Lower leg skin (tissue), 4 donors: Measurements from ENCODE around the gene ABCC8. TPM values are rescaled to one million over a fixed set of nuclear protein-coding genes. Genes with fewer than 3 reads are reported as not detected.

Source experiments
- DNase-seq, 2 donors: peaks; one replicate each; pipeline ENCODE4 v3.0.0-alpha.2; 2019; ENCODE audit warnings: low spot score in 2 of 2
- H3K4me3 ChIP-seq: fragments of 200-600 bp; sonication (generic); 2 replicates; pipeline ENCODE4 v1.5.1; 2017; ENCODE audit warnings: mild to moderate bottlenecking, low read depth; ENCODE audit not compliant: poor library complexity, severe bottlenecking
- POLR2A ChIP-seq, 2 donors: fragments of 450-650 bp; IDR thresholded peaks; one replicate each; pipeline ENCODE4 v1.6.1; 2016 to 2017; ENCODE audit warnings: antibody characterized with exemption in 2 of 2, mild to moderate bottlenecking in 1 of 2, moderate library complexity in 1 of 2
- WGBS, 2 donors: methylation state at CpG; one replicate each; pipeline ENCODE4 v1.1.5; 2018; 5-methylcytosine and 5-hydroxymethylcytosine counted together
- intact Hi-C: fragments of 100-400 bp; cut with DNase I; formaldehyde crosslinking; loops from one replicate; pipeline ENCODE4 v1.15.0; 2023; ENCODE audit warnings: low total_unique reads
- total RNA-seq, 4 donors: library from RNA; depleted of rRNA; stranded (reverse); fragments of >200 nt; gene quantifications; one replicate each; pipeline ENCODE4 v1.1.0, GENCODE V29; 2016
- TF ChIP-seq, protein P1 (sequence below), 3 donors: fragments of 450-650 bp; IDR thresholded peaks; one replicate each; pipeline ENCODE4 v1.5.1; 2016; ENCODE audit warnings: antibody characterized with exemption in 3 of 3, mild to moderate bottlenecking in 3 of 3, moderate library complexity in 2 of 3

The ABCC8 gene
- total RNA-seq, 4 donors from 2014 or later, result 0.11 to 0.34 (median 0.26) TPM; not detected in 1

- intact Hi-C loops, result no loop called here
- WGBS, 2 donors, result 90 to 95% methylated on average over 20 of the region's 20 CpGs
- DNase-seq, result no peak
- TF ChIP-seq, protein P1, sequence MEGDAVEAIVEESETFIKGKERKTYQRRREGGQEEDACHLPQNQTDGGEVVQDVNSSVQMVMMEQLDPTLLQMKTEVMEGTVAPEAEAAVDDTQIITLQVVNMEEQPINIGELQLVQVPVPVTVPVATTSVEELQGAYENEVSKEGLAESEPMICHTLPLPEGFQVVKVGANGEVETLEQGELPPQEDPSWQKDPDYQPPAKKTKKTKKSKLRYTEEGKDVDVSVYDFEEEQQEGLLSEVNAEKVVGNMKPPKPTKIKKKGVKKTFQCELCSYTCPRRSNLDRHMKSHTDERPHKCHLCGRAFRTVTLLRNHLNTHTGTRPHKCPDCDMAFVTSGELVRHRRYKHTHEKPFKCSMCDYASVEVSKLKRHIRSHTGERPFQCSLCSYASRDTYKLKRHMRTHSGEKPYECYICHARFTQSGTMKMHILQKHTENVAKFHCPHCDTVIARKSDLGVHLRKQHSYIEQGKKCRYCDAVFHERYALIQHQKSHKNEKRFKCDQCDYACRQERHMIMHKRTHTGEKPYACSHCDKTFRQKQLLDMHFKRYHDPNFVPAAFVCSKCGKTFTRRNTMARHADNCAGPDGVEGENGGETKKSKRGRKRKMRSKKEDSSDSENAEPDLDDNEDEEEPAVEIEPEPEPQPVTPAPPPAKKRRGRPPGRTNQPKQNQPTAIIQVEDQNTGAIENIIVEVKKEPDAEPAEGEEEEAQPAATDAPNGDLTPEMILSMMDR (IDR thresholded peaks at IDR 0.05), result no peak
- no peak for TF ChIP-seq POLR2A (IDR thresholded peaks at IDR 0.05)
- no peak overlapping the region for H3K4me3 ChIP-seq
These were observed 81.1 kb downstream of the ABCC8 start for GRCh38 chr11:17395554-17395961.

- DNase-seq, result no peak
- no peak overlapping the region for H3K4me3 ChIP-seq
- 84 to 85% methylated on average over 10 of the region's 10 CpGs for WGBS, 2 donors
- TF ChIP-seq, protein P1 (IDR thresholded peaks at IDR 0.05), result no peak
- intact Hi-C loops, result no loop called here
These were observed 81.8 kb downstream of the ABCC8 start for GRCh38 chr11:17394743-17395390.

GRCh38 chr11:17393472-17393871, 83.2 kb downstream of the ABCC8 start:
- 98 to 100% methylated on average over 1 to 6 of the region's 6 CpGs for WGBS, 2 donors
- DNase-seq, result peak in 1 of 2 donors; percentile 65
- intact Hi-C loops, result no loop called here
- TF ChIP-seq, protein P1 (IDR thresholded peaks at IDR 0.05), result no peak
- TF ChIP-seq POLR2A (IDR thresholded peaks at IDR 0.05), result no peak
- no peak overlapping the region for H3K4me3 ChIP-seq

GRCh38 chr11:17392872-17393271, 83.8 kb downstream of the ABCC8 start:
- intact Hi-C loops, result no loop called here
- TF ChIP-seq POLR2A (IDR thresholded peaks at IDR 0.05), result no peak
- TF ChIP-seq, protein P1 (IDR thresholded peaks at IDR 0.05), result no peak

DNA sequence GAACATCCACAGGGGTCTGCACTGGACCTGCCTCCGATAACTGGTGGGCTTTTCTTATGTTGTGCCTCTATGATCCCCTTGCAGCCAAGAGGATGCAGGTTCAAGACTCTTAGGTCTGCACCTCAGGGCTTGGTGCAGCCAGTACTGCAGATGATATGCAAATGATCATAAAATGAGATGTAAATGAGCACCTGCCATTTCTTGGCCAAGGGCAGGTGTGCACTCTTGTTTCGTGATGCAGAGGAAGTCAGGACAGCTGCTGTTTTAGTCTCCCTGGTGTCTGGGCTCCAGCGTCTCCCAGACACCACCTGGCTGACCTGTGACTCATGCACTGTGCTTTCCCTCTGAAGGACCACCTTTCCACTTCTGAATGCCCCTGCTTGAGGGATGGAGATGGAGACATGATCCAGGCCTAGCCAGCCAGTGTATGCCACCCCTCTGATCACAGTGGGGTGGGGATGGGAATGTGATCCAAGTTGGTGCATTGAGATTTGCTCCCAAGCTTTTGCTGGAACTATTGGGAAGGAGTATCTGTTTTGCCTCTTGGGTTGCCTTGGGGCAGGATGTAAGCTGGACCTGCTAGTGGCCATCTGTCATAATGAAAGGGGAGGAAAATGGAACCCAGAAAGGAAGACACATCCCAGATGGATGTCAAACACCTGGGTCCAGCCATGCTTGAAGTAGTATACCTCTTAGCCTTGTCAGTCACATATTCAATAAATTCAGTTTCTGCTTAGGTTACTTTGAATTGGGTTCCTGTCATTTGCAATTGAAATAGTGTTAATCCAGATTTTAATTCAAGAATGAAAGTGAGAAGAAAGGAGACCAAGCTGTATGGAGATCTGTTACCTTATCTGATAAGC, 84.9 kb downstream of the ABCC8 start:
- WGBS, 2 donors, result 73 to 100% methylated on average over 1 to 3 of the region's 3 CpGs
- no peak for DNase-seq
- intact Hi-C loops, result no loop called here
- TF ChIP-seq POLR2A (IDR thresholded peaks at IDR 0.05), result no peak
- TF ChIP-seq, protein P1 (IDR thresholded peaks at IDR 0.05), result no peak
- no peak overlapping the region for H3K4me3 ChIP-seq

More at GRCh38 chr11:17392872-17393271, 83.8 kb downstream of the ABCC8 start:
- no peak for DNase-seq
- no peak overlapping the region for H3K4me3 ChIP-seq
- WGBS, 2 donors, result 87 to 97% methylated on average over 14 of the region's 14 CpGs
